T1000 (cell line): ENCODE results near the gene LITAF.

Experiments used
- DNase-seq: peaks from one replicate; lab custom pipeline; 2025; ENCODE audit warnings: mixed read lengths; lab: John Stamatoyannopoulos, UW

LITAF gene

DNA sequence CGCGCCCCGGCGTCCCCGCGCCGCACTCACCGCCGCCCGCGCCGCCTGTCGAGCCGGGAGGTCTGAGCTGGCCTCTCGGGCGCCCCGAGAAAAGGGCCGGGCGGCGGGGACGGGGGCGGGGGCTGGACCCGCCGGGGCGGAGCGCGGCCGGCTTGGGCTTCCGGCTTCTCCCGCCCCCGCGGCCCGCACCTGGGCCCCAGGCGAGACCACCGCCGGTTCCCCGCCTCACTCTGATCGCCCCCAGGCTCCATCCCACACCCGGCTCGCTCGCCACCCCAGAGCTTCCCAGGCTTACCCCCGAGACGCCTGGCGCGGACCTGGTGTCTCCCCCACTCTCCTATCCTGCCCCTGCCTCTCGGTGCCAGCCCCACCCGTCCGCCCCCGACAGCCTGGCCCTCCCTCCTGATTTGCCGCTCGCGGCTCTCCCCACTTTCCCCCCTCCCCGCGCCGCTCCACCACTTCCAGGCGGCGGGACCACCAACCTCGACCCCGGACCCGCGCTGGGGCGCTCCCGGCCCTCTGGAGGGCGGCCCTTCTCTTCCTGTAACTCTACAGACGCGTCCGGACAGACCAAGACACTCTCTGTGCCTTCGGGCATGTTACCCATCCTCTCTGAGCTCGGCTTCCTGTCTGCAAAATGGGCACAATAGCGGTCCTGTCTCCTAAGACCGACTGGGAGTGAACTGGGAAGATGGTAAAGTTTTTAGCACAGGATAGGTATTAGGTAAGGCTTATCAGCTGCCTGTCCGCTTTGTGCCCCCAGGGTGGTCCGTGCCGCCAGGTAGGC is at the start of gene LITAF:
Gene LITAF, minus strand, starts transcription at position 64 of the 787 bp plus-strand sequence. CDS start 30,189 bp downstream, outside the sequence.
- DNase-seq: peak; percentile 26

DNA sequence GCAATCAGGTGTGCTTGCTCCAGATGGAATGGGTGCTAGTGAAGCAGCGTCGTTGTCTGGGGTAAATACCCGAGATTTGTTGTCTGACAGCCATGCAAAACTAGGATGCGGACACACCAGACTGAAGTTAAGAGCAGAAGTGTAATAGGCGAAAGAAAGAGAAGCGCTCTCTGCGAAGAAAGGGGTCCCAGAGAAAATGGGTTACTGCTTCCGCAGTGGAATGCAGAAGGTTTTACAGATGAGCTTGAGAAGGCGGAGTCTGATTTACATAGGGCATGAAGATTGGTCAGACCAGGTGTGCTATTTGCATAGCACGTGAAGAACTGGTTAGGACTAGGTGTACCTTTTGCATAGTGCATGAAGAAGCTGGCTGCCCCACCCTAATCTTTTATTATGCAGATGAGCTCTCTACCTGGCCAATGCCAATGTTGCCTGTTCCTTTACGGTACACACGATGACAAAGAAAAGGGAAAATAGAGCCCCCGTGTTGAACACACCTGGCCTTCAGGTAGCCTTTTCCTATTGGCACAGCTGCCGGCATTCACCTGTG is 49.5 kb upstream of the LITAF start:
- DNase-seq: no peak

GRCh38 chr16:11635679-11636171 is 49.0 kb upstream of the LITAF start:
- no peak for DNase-seq

DNA sequence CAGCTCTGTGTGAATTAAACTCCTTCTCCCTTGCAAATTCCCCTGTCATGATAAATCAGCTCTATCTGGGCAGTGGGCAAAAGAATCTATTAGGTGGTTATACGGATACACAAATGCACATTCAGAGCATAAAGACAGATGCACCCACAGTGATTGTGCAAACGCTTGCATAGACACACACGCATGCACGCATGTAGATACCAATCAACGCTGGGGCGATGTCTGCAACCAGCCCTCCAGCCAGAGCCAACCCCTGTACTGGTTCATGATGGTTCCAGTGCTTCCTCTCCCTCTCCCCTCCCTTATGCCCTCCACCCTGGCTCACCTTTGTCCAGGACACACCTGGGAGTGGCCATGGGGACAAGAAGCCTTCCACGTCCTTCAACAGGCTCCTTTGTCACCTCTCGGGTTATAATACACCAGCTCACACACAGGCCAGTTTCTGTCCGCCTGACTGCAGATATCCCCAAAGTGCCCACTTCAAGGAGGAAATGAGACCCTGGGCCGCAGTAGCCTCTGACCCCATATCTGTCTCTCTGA is 48.5 kb upstream of the LITAF start:
- no peak for DNase-seq

GRCh38 chr16:11634312-11634711 is 47.6 kb upstream of the LITAF start:
- DNase-seq: no peak

- no peak for DNase-seq
These were observed 46.4 kb upstream of the LITAF start for GRCh38 chr16:11633113-11633512.

DNA sequence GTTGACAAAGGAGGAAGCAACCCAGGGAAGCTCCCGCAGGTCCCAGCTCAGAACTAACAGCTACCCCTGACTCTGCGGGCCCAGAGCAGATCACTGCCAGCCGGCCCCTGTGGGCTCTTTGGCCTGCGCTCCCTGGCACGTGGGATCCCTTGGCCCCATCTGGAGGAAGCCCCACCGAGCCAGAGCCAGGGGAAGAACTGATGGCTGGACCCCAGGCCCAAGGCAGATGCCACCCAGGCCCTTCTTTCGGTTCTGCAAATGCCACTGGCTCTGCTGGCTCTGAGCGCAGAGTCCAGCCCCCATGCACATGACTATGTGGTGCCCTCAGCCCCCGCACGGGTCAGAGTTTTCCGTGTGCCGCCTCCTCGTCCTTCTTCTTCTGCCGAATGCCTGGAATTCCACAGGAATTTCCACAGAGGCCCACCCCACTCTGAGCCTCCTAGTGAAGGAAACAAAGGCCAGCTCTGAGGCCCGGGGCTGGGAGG is 45.8 kb upstream of the LITAF start:
- no peak for DNase-seq

GRCh38 chr16:11631214-11631613 is 44.5 kb upstream of the LITAF start:
- DNase-seq: no peak

DNA sequence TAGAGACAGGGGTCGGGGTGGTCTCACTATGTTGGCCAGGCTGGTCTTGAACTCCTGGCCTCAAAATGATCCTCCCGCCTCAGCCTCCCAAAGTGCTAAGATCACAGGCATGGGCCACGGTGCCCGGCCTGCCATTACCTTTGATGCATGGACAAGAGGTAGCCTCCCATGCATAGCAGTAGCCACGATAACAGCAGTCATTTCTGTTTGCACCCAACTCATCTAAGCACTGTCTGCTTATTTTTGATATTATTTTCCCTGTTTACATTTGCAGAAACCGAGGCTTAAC is 44.0 kb upstream of the LITAF start:
- DNase-seq: no peak

GRCh38 chr16:11630046-11630767 is 43.5 kb upstream of the LITAF start:
- DNase-seq: no peak

DNA sequence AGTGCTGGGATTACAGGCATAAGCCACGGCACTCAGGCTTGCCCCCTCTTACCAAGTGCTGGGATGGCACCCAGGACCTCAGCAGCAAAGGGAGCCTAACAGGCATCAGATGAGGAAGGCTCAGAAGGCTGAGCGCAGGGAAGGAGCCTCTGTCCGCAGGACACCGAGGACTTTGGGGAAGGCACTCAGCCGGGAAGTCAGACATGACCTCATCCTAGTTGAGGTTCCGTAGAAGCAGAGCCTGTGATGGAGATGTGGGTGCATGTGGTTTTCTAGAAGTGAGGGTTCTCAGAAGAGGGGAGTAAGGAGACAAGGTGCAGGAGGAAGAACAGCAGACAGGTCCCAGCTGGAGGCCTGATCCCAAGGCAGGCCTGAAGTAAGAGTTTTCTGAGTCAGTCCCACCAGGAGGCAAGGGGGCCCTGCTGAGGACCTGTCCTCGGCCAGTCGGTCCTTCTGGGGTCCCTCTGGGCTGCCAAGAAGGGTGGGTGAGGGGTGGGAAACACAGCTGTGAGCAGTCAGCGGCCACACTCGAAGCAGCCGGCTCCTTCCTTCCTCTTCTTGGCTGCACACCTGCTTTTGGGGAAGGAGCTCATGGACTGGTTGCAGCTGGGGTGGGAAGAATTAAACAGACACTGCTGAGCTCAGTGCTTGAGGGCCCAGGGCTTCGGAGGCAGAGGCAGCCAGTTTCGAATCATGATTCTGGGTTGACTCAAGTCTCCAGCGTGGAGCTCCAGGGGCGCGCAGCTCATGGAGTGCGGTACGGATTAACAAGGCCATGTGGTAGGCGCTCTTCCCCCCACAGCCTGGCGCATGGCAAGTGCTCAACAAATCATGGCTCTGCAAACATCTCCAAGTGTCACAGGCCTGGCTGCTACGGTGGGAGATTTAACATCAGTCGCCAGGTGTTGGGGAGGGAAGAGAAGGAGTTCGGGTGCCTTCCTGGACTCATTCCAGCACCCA is 42.6 kb upstream of the LITAF start:
- DNase-seq: no peak

GRCh38 chr16:11627822-11628457 is 41.2 kb upstream of the LITAF start:
- no peak for DNase-seq

- DNase-seq: no peak
These were observed 40.6 kb upstream of the LITAF start for GRCh38 chr16:11627292-11627663.

GRCh38 chr16:11626657-11627291 is 40.1 kb upstream of the LITAF start:
- DNase-seq: no peak

GRCh38 chr16:11625769-11626168 is 39.0 kb upstream of the LITAF start:
- no peak for DNase-seq

GRCh38 chr16:11624636-11625607 is 38.2 kb upstream of the LITAF start:
- DNase-seq: no peak

GRCh38 chr16:11624205-11624604 is 37.5 kb upstream of the LITAF start:
- DNase-seq: no peak

DNA sequence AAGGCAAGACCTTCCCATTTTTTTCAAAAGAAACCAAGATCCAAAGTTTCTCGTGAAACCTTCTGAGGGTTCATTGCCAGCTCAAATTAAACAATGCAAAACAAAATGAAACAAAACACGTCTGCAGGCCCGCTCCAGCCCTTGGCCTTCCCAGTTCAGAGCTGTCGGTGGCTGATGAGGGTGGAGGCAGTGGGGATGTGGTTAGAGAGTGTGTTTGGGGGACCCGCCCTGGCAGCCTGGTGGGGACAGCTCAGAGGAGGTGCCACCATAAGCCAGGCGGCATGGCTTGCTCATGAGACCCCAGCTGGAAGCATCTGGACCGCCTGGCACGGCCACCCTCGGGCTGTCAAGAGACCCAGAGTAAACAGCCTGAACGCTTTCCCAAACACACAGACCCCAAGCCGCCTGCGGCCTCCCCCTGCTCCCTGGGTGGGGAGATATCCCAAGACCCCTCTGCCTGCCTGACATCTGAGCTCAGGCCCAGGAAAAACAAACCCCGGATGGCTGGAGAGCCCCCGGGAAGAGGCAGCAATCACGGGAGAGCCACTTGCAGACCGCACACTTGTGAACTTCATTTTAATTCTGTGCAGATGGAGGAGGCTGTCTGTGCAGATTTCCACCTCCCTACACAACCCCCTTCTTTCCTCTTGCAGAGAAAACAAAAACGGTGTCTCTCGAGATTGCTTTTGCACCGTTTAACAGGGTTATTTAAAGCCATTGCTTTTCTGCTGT is 35.4 kb upstream of the LITAF start:
- DNase-seq: no peak

- no peak for DNase-seq
These were observed 34.8 kb upstream of the LITAF start for GRCh38 chr16:11621539-11621919.
